ENCODE measurements around the gene INO80D. TPM values are rescaled to one million over a fixed set of nuclear protein-coding genes. Genes with fewer than 3 reads are reported as not detected.

INO80D gene
- total and polyA plus RNA-seq, 2 of the 13 experiments (the other 11 are each of a cell fraction or from before 2014, with no cell fraction given), result 7.6 to 7.9 TPM

DNA sequence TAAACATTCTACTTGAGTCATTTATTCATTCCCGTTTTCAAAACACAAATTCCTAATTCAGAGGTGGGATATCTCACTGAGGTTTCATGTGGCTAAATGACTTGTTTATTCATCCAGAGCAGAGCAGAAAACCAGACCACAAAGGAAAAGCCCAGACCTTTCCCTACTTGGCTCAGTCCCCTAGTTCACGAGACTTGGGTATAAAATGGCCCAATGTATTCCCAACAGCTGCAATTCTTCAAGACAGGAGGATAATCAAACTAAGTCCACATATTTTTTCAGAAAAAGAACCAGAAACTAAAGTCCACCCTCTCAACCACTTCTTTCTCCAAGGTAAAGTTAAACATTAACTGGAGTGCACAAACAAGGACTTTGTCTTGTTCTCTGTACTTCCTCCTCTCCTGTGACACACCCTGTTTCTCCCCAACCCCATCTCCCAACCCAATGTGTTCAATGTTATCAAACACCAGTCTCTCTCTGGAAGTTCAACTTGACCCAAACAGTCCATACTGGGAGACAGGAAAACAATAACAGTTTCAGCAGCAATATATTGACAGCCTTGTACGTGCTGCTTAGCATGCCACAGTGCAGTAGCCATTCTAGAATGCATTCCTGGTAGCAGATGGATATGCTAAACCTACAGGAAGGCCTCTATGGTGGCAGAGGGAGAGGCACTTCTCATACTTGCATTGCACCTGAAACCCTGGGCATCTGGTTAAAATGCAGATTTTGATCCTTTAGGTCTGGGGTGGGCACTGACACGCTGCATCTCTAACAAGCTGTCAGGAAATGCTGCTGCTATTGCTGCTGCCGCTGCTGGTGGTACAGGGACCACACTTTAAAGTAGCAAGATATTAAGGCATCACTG is 110.7 kb downstream of the INO80D start (continued):
- TF ChIP-seq BRCA1 (CRISPR knock-in tag; IDR thresholded peaks at IDR 0.05) (peak; percentile 63), BCL6 (CRISPR knock-in tag; IDR thresholded peaks at IDR 0.05) (peak; percentile 92), ZNF263 (CRISPR knock-in tag; IDR thresholded peaks at IDR 0.05) (no peak; the same call in 1 of the 2 replicates), ZNF703 (CRISPR knock-in tag; IDR thresholded peaks at IDR 0.05; ENCODE audit: borderline replicate concordance) (no peak), ZNF274 (CRISPR knock-in tag; IDR thresholded peaks at IDR 0.05) (peak; percentile 27; the same call in 1 of the 2 replicates), ZNF160 (CRISPR knock-in tag; IDR thresholded peaks at IDR 0.05) (peak; percentile 81; the same call in 1 of the 2 replicates), CBX5 (CRISPR knock-in tag; IDR thresholded peaks at IDR 0.05; ENCODE audit: borderline replicate concordance) (peak; percentile 77; the same call in 1 of the 2 replicates), CBX2 (IDR thresholded peaks at IDR 0.05; ENCODE audit: low read depth, low read length) (no peak), CBX2 (CRISPR knock-in tag; IDR thresholded peaks at IDR 0.05; ENCODE audit: low read depth) (no peak), TEAD3 (CRISPR knock-in tag; optimal IDR thresholded peaks at IDR 0.05; ENCODE audit: borderline replicate concordance) (peak; percentile 98), KAT2B (IDR thresholded peaks at IDR 0.05; ENCODE audit: borderline replicate concordance, low read depth, low read length) (no peak), ZFP36L1 (CRISPR knock-in tag; IDR thresholded peaks at IDR 0.05) (peak; percentile 89; the same call in 1 of the 2 replicates), HNRNPL (IDR thresholded peaks at IDR 0.05; ENCODE audit: low read depth, low read length) (0 out of 2 replicates have a peak, but pooled peaks have one; percentile 1), ZNF562 (CRISPR knock-in tag; IDR thresholded peaks at IDR 0.05; ENCODE audit: borderline replicate concordance) (no peak), ZFX (CRISPR knock-in tag; IDR thresholded peaks at IDR 0.05; ENCODE audit: low read depth) (peak; percentile 94), ZMAT3 (CRISPR knock-in tag; conservative IDR thresholded peaks at IDR 0.05) (no peak; the same call in 1 of the 2 replicates), PHF8 (CRISPR knock-in tag; IDR thresholded peaks at IDR 0.05) (no peak; the same call in 1 of the 2 replicates)
- TF ChIP-seq, protein P1, sequence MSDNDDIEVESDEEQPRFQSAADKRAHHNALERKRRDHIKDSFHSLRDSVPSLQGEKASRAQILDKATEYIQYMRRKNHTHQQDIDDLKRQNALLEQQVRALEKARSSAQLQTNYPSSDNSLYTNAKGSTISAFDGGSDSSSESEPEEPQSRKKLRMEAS (IDR thresholded peaks at IDR 0.05), result peak; percentile 94
- TF ChIP-seq, protein P2, sequence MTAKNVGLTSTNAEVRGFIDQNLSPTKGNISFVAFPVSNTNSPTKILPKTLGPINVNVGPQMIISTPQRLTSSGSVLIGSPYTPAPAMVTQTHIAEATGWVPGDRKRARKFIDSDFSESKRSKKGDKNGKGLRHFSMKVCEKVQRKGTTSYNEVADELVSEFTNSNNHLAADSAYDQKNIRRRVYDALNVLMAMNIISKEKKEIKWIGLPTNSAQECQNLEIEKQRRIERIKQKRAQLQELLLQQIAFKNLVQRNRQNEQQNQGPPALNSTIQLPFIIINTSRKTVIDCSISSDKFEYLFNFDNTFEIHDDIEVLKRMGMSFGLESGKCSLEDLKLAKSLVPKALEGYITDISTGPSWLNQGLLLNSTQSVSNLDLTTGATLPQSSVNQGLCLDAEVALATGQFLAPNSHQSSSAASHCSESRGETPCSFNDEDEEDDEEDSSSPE (CRISPR knock-in tag; IDR thresholded peaks at IDR 0.05), result peak; percentile 57; the same call in 1 of the 2 replicates
- TF ChIP-seq, protein P3, sequence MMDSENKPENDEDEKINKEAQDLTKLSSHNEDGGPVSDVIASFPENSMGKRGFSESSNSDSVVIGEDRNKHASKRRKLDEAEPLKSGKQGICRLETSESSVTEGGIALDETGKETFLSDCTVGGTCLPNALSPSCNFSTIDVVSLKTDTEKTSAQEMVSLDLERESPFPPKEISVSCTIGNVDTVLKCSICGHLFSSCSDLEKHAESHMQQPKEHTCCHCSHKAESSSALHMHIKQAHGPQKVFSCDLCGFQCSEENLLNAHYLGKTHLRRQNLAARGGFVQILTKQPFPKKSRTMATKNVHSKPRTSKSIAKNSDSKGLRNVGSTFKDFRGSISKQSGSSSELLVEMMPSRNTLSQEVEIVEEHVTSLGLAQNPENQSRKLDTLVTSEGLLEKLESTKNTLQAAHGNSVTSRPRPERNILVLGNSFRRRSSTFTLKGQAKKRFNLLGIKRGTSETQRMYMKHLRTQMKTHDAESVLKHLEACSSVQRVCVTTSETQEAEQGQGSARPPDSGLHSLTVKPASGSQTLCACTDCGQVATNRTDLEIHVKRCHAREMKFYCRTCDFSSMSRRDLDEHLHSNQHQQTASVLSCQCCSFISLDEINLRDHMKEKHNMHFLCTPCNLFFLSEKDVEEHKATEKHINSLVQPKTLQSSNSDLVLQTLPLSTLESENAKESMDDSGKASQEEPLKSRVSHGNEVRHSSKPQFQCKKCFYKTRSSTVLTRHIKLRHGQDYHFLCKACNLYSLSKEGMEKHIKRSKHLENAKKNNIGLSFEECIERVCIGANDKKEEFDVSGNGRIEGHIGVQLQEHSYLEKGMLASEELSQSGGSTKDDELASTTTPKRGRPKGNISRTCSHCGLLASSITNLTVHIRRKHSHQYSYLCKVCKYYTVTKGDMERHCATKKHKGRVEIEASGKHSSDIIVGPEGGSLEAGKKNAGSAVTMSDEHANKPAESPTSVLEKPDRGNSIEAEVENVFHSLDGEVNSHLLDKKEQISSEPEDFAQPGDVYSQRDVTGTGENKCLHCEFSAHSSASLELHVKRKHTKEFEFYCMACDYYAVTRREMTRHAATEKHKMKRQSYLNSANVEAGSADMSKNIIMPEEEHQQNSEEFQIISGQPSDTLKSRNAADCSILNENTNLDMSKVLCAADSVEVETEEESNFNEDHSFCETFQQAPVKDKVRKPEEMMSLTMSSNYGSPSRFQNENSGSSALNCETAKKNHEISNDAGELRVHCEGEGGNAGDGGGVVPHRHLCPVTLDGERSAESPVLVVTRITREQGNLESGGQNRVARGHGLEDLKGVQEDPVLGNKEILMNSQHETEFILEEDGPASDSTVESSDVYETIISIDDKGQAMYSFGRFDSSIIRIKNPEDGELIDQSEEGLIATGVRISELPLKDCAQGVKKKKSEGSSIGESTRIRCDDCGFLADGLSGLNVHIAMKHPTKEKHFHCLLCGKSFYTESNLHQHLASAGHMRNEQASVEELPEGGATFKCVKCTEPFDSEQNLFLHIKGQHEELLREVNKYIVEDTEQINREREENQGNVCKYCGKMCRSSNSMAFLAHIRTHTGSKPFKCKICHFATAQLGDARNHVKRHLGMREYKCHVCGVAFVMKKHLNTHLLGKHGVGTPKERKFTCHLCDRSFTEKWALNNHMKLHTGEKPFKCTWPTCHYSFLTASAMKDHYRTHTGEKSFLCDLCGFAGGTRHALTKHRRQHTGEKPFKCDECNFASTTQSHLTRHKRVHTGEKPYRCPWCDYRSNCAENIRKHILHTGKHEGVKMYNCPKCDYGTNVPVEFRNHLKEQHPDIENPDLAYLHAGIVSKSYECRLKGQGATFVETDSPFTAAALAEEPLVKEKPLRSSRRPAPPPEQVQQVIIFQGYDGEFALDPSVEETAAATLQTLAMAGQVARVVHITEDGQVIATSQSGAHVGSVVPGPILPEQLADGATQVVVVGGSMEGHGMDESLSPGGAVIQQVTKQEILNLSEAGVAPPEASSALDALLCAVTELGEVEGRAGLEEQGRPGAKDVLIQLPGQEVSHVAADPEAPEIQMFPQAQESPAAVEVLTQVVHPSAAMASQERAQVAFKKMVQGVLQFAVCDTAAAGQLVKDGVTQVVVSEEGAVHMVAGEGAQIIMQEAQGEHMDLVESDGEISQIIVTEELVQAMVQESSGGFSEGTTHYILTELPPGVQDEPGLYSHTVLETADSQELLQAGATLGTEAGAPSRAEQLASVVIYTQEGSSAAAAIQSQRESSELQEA (CRISPR knock-in tag; IDR thresholded peaks at IDR 0.05; ENCODE audit: not compliant biosample characterization), result no peak

All from HepG2 (cell line).